A673 (cell line): ENCODE measurements around the gene EIF2B2. TPM values are rescaled to one million over a fixed set of nuclear protein-coding genes. Genes with fewer than 3 reads are reported as not detected.

Experiments
- BruUV-seq: library from RNA; stranded (reverse); fragments of 400-500 nt; replicated peaks from 2 replicates; lab custom pipeline; 2021; lab: Mats Ljungman, UMichigan
- CTCF ChIA-PET: fragments of 300-600 bp; sonication (Branson Sonifier 250); formaldehyde crosslinking; loops from one replicate; lab custom pipeline; 2022; ENCODE audit warnings: antibody characterized with exemption; lab: Charles Lee
- POLR2A ChIA-PET: fragments of 300-600 bp; sonication (Branson Sonifier 250); formaldehyde crosslinking; loops from one replicate; lab custom pipeline; 2022; ENCODE audit warnings: antibody characterized with exemption; ENCODE audit not compliant: low non-redundant PET; lab: Charles Lee
- DNase-seq: peaks from one replicate; pipeline ENCODE4 v3.0.0-alpha.2; 2015; ENCODE audit warnings: low spot score
- H3K27ac ChIP-seq: fragments of 200-600 bp; sonication (generic); 2 replicates; pipeline ENCODE4 v1.5.1; 2016; ENCODE audit warnings: mixed run types, low read depth, mild to moderate bottlenecking, mixed read lengths, antibody characterized with exemption, low read length; ENCODE audit not compliant: poor library complexity, severe bottlenecking
- H3K27me3 ChIP-seq: fragments of 200-600 bp; sonication (generic); replicated peaks from 2 replicates; pipeline ENCODE4 v1.6.1; 2017; ENCODE audit warnings: mixed run types, low read depth, mild to moderate bottlenecking, mixed read lengths, antibody characterized with exemption, low read length; ENCODE audit not compliant: insufficient read depth, poor library complexity
- H3K36me3 ChIP-seq: fragments of 200-600 bp; sonication (generic); 2 replicates; pipeline ENCODE4 v1.6.1; 2016; ENCODE audit warnings: mixed run types, mild to moderate bottlenecking, mixed read lengths, antibody characterized with exemption, low read length; ENCODE audit not compliant: insufficient read depth, poor library complexity, severe bottlenecking
- H3K4me1 ChIP-seq: fragments of 200-600 bp; sonication (generic); 2 replicates; pipeline ENCODE4 v1.6.1; 2017; ENCODE audit warnings: mixed run types, mild to moderate bottlenecking, mixed read lengths, antibody characterized with exemption, low read length; ENCODE audit not compliant: insufficient read depth, poor library complexity, severe bottlenecking
- H3K4me3 ChIP-seq: fragments of 200-600 bp; sonication (generic); 2 replicates; pipeline ENCODE4 v1.5.1; 2016; ENCODE audit warnings: low read depth, mixed run types, mild to moderate bottlenecking, mixed read lengths, low read length; ENCODE audit not compliant: poor library complexity, severe bottlenecking
- H3K9me3 ChIP-seq: fragments of 200-600 bp; sonication (generic); 2 replicates; pipeline ENCODE4 v1.6.1; 2016; ENCODE audit warnings: mixed run types, low read depth, mild to moderate bottlenecking, mixed read lengths, antibody characterized with exemption, low read length; ENCODE audit not compliant: poor library complexity, severe bottlenecking
- EZH2 ChIP-seq: fragments of 200-600 bp; sonication (generic); IDR thresholded peaks from 2 replicates; pipeline ENCODE4 v1.6.1; 2017; ENCODE audit warnings: borderline replicate concordance, low read depth, mild to moderate bottlenecking, mixed read lengths, antibody characterized with exemption, low read length; ENCODE audit not compliant: poor library complexity, severe bottlenecking
- intact Hi-C: fragments of 100-400 bp; cut with micrococcal nuclease; formaldehyde crosslinking; loops from one replicate; pipeline ENCODE4 v1.10.0; 2022; ENCODE audit not compliant: unreplicated experiment
- total RNA-seq: library from RNA; stranded (reverse); gene quantifications from 2 replicates; pipeline ENCODE4 v1.2.3, GENCODE V29; 2021
- TF ChIP-seq, protein P1 (sequence below): fragments of 300-800, 200-600 bp; sonication (generic); conservative IDR thresholded peaks from 2 replicates; pipeline ENCODE4 v1.5.1; 2017; ENCODE audit warnings: low read depth, mild to moderate bottlenecking, antibody characterized with exemption, low read length, moderate library complexity, mixed read lengths

Gene EIF2B2
- total RNA-seq, 1 experiment from 2014 or later, result 106 TPM

DNA sequence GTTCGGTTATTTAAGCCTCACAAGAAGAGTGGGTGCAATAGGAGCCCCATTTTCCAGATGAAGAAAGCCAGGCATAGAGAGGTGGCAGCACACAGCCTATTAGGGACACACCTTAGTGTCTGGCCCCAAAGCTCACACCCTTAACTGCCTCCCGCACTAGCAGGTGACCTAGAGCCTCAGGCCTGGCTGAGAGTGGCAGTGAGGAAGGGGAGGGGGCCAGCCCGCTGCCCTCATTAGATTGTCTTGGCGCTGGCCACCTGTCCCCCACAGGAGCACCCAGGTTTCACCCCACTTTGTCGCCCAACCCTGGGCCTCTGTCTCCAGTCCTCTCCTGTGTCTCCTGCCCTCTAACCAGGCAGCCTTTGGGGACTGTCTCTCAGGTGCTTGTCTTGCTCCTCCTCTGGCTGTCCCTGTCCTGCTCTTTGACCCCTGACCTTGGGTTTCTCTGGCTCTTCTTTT is 28.8 kb upstream of the EIF2B2 start:
- TF ChIP-seq, protein P1, sequence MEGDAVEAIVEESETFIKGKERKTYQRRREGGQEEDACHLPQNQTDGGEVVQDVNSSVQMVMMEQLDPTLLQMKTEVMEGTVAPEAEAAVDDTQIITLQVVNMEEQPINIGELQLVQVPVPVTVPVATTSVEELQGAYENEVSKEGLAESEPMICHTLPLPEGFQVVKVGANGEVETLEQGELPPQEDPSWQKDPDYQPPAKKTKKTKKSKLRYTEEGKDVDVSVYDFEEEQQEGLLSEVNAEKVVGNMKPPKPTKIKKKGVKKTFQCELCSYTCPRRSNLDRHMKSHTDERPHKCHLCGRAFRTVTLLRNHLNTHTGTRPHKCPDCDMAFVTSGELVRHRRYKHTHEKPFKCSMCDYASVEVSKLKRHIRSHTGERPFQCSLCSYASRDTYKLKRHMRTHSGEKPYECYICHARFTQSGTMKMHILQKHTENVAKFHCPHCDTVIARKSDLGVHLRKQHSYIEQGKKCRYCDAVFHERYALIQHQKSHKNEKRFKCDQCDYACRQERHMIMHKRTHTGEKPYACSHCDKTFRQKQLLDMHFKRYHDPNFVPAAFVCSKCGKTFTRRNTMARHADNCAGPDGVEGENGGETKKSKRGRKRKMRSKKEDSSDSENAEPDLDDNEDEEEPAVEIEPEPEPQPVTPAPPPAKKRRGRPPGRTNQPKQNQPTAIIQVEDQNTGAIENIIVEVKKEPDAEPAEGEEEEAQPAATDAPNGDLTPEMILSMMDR, result no peak
- no peak for TF ChIP-seq EZH2
- H3K36me3 ChIP-seq, result no peaks in the 10 kb centered on the region
- no peak overlapping the region for H3K4me3 ChIP-seq
- intact Hi-C loops, result no loop called here
- no peaks in the 10 kb centered on the region for H3K27me3 ChIP-seq
- H3K27ac ChIP-seq, result no peak overlapping the region
- no TSS peak for BruUV-seq
- no peak for DNase-seq
- POLR2A ChIA-PET, result no interaction called here
- CTCF ChIA-PET, result no interaction called here
- peaks cover 18% of the 10 kb centered on the region for H3K4me1 ChIP-seq
- no peaks in the 10 kb centered on the region for H3K9me3 ChIP-seq

DNA sequence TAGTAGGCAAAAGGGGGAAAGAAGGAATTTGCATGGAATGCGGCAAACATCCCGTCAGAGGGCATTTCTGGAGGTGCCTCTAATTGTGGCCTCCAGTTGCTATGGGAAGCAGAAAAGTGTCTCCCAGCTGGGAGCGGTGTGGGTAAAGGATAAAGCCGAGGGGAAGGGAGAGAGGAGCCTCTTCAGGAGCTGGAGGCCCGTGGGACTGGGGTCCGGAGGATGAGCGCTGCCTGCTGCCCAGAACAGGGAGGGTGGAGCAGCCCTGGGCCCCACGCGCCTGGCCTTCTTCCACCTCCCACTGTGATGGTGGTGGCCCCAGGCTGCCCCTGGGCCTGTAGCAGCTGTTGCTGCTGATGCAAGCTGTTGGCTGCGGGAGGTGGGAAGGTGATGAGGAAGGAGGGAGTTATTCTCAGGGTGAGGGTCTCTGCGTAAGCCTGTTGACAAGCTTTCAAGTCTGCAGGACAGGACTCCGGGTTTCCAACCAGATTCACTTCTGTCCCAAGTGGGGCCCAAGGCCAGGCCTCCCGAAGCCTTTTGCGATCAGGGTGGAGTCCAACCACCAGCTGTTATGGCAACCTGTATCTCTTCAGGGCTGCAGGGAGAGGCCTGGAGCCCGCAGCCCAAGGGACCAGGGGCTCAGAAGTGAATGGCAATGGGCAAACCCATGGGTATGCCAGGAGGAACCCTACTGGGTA is 28.2 kb upstream of the EIF2B2 start:
- Histone ChIP-seq H3K27me3 (no peaks in the 10 kb centered on the region), H3K36me3 (no peaks in the 10 kb centered on the region), H3K4me1 (peaks cover 24% of the 10 kb centered on the region), H3K27ac (no peak overlapping the region), H3K9me3 (no peaks in the 10 kb centered on the region), H3K4me3 (no peak overlapping the region)
- DNase-seq, result no peak
- CTCF ChIA-PET, result interaction anchor here (0.6 to 0.8 kb wide), 2 partner anchors 16 to 30 kb away, joined by 3 read pairs; no protein-coding TSS in a partner anchor
- intact Hi-C loops, result no loop called here
- BruUV-seq, result no TSS peak
- POLR2A ChIA-PET, result no interaction called here
- no peak for TF ChIP-seq EZH2
- TF ChIP-seq, protein P1, result no peak

DNA sequence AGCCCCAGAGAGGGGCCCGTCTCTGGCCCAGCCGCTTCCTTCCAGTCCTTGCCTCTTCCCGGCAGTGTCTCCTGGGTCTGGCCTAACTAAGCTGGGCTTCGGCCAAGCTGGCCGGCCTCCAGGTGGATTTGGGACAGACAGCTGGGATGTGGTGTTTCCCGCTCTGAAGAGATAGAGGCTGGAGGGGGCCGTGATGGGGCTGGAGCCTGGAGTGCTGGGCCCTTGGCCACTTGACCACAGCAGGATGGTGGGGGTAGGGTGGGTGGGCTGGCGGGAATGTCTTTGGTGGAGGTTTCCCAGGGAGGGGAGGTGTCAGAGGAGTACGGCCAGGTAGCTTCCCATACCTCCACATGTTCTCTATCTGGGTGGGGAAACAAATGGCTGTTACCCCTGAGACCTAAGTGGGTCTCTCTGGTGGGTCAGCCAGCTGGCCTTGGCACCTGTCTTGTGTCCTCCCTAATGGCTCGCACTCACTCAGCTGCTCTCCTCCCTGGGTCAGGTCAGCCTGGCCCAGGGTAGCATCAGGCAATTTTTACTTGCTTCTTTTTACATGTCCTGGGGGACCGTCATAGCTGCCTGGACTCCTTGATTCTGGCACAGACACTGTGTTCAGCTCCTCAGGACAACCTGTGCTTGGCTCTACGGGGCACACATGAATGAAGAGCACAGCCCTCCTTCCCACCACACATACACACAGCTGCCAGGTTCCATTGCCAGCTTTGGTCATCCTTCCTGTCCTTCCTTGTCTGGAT is 27.5 kb upstream of the EIF2B2 start:
- intact Hi-C loops, result no loop called here
- TF ChIP-seq EZH2, result no peak
- TF ChIP-seq, protein P1, result no peak
- H3K36me3 ChIP-seq, result no peaks in the 10 kb centered on the region
- H3K4me3 ChIP-seq, result no peak overlapping the region
- no peak overlapping the region for H3K27ac ChIP-seq
- BruUV-seq, result no TSS peak
- ChIA-PET CTCF (interaction anchor here (0.6 to 0.8 kb wide), 2 partner anchors 15 to 30 kb away, joined by 3 read pairs; no protein-coding TSS in a partner anchor), POLR2A (interaction anchor here (0.5 kb wide), 1 partner anchor 41 kb away, joined by 3 read pairs; no protein-coding TSS in a partner anchor)
- DNase-seq, result no peak
- H3K4me1 ChIP-seq, result peaks cover 31% of the 10 kb centered on the region
- H3K27me3 ChIP-seq, result no peaks in the 10 kb centered on the region
- H3K9me3 ChIP-seq, result no peaks in the 10 kb centered on the region
